T1000 (cell line): ENCODE measurements around the gene CACNA2D3.

ENCODE experiments used
- DNase-seq: peaks from one replicate; lab custom pipeline; 2025; ENCODE audit warnings: mixed read lengths; lab: John Stamatoyannopoulos, UW

The CACNA2D3 gene

GRCh38 chr3:54171509-54171908, 49.2 kb downstream of the CACNA2D3 start:
- DNase-seq = no peak

GRCh38 chr3:54171951-54172350, 49.6 kb downstream of the CACNA2D3 start:
- no peak for DNase-seq

DNA sequence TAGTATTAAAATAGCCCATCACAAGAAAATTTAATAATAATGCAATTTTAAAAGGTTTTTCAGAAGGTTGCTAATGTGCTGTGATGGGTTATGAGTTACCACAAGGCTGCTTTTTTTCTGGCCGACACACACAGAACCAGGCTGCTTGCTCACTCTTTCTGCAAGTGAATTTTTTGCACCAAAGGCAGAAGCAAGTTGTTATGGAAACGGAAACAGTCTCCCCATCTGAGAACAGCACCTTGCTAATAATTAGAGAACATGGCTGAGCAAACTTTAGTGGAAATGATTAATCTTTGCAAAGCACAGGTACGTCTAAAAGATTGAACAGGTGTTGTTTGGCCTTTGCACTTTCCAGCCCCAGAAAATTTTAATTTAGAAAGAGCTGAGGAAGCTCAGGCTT, 51.0 kb downstream of the CACNA2D3 start:
- no peak for DNase-seq

GRCh38 chr3:54176106-54176505, 53.8 kb downstream of the CACNA2D3 start:
- DNase-seq = no peak

DNA sequence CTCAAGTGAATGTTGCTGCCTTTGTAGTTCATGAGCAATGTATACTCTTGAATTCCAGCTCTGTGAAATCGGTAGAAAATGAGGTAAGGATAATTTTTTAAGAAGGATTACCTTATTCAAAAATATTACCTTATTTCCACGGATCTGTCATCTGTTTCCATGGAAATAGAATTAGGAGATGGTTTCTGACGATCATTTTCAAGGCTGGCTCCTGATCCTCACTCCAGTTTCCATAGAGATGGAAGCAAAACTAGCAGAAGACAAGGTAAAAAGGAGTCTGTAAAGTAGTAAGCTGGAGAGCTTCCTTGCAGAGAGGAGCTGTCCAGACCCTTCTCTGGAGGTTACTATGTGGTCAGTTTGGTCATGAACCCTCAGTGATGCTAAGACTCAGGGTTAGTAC, 55.5 kb downstream of the CACNA2D3 start:
- DNase-seq = no peak

GRCh38 chr3:54178376-54178775, 56.0 kb downstream of the CACNA2D3 start:
- no peak for DNase-seq

- DNase-seq = no peak
These were observed 58.6 kb downstream of the CACNA2D3 start for GRCh38 chr3:54180921-54181320.

DNA sequence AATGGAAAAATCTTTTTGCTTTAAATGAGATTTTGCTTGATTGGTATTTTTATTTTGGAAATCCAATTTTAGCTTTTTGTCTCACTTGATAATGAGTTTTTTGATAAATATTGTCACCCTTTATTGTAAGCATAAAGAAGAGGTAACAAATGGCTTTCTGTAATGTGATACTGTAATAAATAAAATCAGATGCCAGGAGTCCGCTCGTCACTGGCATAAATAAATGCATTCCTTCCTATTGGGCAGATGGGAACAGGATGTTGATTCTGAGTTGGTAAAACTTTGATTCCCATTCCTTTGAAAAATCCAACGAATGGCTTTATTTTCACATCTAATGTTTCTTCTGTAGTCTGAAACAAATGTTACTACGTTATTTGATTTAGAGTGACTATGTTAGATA, 59.9 kb downstream of the CACNA2D3 start:
- DNase-seq = no peak

DNA sequence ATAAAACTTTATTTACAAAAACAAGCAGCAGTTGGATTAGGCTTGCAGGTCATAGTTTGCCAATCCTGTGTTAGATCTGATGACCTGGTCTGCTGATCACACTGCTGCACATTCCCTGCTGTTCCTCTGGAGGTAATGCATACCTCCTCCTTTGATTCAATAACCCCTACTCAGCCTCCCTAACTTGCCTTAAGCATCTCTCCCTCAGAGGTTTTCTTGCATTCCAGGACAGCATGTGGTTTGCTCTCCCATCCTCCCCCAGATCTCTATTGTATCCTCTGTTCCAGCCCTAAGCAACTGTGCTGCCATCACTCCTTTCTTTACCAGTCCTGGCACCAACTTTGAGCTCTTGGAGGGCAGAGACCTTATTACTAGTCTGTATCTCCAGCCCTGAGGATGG, 63.4 kb downstream of the CACNA2D3 start:
- no peak for DNase-seq

DNA sequence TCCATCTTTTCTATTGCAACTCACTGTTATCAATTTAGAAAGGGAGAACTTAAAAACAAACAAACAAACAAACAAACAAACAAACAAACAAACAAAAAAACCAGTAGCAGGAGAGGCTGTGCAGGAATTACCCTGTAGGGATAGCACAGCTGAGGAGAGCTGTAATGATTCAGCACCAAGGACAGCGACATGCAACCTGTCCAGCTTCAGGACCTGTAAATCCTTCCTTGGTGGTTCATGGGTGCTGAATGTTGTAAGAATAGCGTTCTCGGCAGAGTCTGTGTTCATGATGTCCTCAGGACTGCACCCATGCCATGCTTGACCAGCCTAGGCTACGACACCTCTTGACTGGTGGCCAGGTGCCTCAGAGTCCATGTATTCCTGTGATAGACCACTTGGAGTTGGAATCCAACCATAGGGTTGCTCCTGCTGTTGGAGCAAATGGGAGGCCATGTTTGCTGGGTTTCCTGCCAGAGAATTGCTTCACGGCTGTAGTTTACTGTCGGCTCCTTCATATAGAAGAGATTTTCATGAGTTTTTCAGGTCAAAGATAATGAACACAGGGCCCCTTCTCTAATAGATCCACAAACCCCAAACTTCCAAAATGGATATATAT, 65.9 kb downstream of the CACNA2D3 start:
- no peak for DNase-seq

- no peak for DNase-seq
These were observed 68.9 kb downstream of the CACNA2D3 start for GRCh38 chr3:54191220-54191619.

- no peak for DNase-seq
These were observed 69.7 kb downstream of the CACNA2D3 start for GRCh38 chr3:54192026-54192425.

DNA sequence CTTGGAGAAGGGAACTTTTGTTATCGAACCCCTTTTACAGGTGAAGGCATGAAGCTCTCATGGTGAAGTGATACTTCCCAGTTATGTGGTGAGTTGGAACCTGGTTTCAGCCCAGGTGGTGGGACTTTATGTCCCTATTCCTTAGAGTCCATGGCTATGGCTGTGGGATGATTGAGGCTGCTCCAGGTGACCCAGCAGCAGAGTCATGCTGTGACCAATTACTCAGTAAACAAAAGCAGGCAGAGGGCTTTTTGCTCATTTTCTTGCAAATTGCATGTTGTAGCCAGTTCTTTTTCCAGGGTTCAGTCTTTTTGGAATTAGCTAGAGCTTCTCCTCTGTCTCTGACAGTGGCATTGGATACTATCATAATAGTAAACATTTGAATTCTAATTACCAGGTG, 70.7 kb downstream of the CACNA2D3 start:
- no peak for DNase-seq

GRCh38 chr3:54196360-54196991, 74.1 kb downstream of the CACNA2D3 start:
- DNase-seq = no peak

DNA sequence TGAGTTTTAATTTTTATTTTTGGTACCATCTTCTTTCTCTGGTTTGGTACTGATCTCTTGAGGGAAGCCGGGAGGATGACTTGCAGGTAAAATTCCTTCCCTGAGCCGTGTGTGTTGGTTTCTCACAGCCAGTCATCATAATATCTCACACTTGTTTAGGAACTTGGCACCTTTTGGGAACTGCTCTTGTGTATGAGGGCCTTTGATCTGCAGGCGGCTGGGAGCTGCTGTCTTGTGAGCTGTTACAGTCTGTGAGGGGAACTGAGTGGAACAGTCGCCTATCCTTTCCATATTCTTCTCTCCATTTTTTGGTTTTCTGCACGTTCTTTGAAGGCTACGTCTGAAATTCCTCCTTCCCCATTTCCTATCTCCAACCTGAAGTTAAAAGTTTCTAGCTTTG, 75.2 kb downstream of the CACNA2D3 start:
- no peak for DNase-seq

DNA sequence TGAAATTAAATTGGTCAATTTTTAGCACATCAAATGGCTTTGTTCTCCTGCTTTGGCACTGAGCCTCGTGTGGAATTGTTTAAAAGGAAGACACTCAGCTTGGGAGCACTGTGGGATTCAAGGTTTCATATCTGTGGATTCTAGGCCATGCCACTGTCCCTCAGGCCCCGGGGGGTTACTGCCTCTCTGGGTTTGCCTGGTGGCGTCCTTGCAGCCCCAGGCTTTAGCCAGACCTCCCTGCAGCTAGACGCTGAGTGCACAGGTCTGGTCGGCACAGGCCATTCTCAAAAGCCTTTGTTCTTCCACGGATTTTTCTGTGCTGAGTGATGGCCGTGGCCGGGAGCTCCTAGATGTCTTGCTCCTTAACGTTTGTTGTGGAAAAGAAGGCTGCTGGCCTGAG, 76.2 kb downstream of the CACNA2D3 start:
- DNase-seq = no peak

DNA sequence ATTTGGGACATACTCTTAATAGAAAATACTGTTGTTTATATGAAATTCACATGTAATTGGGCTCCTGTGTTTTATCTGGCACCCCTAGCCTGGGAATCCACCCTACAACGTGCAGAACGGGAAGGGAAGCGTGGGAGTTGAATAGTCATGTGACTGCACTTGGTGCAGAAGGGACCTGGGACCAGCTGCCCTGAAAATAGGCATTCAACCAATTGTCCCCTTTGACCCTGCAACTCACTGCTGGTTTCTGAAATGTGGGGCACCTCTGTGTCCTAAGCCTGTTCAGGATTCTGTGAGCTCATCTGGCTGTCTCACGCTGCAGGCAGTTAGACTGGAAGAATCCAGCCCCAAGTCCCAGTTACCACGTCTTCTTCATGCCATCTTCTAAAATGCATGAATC, 79.7 kb downstream of the CACNA2D3 start:
- no peak for DNase-seq

DNA sequence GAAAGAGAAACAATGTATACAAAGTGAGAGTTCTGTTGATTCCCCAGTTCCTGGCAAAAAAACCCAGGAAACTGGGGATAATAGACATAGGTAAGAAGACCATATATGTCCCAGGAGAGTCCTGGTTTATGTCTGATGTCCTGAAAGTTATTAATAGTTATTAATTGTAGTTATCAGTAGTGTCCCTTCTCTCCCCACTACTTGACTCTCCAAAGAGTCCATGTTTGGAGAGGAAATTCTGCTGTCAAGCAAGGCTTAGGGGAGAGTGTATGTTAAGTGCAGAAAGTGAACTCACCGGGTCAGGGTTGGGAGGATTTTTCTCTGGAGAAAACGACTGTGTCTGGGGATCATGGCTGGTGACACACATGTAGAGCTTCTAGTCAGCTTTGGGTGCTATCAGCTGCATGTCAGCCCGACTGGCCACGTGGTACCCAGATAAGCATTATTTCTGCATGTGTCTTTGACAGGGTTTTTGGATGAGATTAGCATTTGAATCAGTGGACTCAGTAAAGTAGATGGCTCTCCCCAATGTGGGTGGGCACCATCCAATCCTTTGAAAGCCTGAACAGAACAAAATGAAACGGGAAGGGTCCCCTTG, 80.4 kb downstream of the CACNA2D3 start:
- DNase-seq = no peak

DNA sequence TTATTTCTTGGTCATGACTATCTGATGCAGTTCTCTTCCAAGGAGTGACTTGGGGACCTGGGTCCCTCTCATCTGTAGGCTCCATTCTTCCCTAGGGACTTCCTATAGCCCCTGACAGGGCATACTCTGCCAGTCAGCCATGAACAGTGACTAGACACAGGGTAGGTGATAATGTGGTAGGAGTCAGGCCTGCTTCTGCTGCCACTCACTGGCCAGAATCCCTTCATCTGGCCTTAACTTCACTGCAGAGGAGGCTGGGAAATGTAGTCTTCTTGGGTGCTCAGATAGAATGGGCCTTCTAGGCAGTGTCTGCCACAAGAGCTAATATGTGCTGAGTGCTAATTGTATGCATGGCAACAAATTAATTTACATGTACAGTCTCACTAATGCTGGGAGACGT, 84.5 kb downstream of the CACNA2D3 start:
- DNase-seq = no peak

DNA sequence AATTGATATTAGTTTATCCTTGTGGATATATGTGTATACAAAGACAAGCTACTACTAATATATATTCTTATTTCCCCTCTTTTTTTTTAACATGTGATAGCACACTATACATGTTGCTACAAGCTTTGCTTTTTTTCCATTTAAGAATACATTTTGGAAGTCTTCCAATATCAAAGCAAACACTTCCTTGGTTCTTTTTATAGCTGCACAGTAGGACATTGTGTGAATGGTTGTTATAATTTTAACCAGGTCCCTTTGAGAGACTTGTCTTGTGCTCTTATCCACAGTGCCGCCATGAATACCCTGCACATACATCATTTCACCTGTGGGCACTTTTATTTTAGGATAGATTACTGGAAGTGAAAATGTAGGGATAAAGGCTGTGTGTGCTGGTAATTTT, 88.7 kb downstream of the CACNA2D3 start:
- DNase-seq = no peak

GRCh38 chr3:54212723-54213122, 90.4 kb downstream of the CACNA2D3 start:
- DNase-seq = no peak

DNA sequence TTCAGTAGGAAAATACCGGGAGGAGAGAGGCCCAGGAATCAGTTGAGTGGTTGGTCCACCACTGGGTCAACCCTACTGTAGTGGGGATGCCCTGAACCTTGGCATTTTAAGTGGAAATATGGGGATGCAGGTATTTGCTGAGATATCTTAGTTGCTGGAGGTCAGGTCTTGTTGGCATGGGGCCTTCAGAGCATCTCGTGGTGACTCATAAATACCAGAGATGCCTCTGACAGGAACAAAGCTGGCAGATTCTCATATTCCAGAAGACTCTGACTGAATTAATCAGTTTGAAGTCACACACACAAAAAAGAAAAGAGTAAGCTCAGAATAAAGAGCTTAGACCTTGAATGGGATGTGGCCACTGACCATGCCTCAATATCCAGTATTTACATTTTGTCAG, 91.6 kb downstream of the CACNA2D3 start:
- DNase-seq = no peak

GRCh38 chr3:54214845-54215244, 92.5 kb downstream of the CACNA2D3 start:
- no peak for DNase-seq

- DNase-seq = no peak
These were observed 93.2 kb downstream of the CACNA2D3 start for GRCh38 chr3:54215521-54215920.
